ENCODE results near the gene FAM13A. TPM values are rescaled to one million over a fixed set of nuclear protein-coding genes. Genes with fewer than 3 reads are reported as not detected.

The FAM13A gene
- total and polyA plus RNA-seq, 2 experiments from 2014 or later, result 19.3 to 44.2 TPM

GRCh38 chr4:88813013-88813412 lies 244.0 kb downstream of the FAM13A start:
- Histone ChIP-seq H2AFZ (no peak overlapping the region), H3K9me2 (replicated peaks; ENCODE audit: insufficient read depth) (no peaks in the 10 kb centered on the region), H3K4me3 (no peak overlapping the region), H3K79me2 (peaks cover 100% of the 10 kb centered on the region), H3K4me1 (ENCODE audit: insufficient read depth) (peaks cover 38% of the 10 kb centered on the region), H3K27ac (peak overlapping the region; percentile 27), H3K36me3 (replicated peaks; ENCODE audit: insufficient read depth, low read depth) (no peaks in the 10 kb centered on the region), H3K4me2 (no peak overlapping the region), H3K9me3 (ENCODE audit: low read depth) (no peaks in the 10 kb centered on the region), H4K20me1 (ENCODE audit: insufficient read depth, poor library complexity, severe bottlenecking) (peaks cover 34% of the 10 kb centered on the region), H3K27me3 (no peaks in the 10 kb centered on the region)
- TF ChIP-seq EZH2 (IDR thresholded peaks at IDR 0.05; ENCODE audit: borderline replicate concordance), result no peak
- no peak for TF ChIP-seq EZH2phosphoT487 (IDR thresholded peaks at IDR 0.05; ENCODE audit: low read depth, severe bottlenecking, unreplicated experiment)
- no peak for TF ChIP-seq CTCF (IDR thresholded peaks at IDR 0.05; ENCODE audit: poor library complexity)
- WGBS (ENCODE audit: low lambda C conversion rate, missing lambda C conversion rate), result 67% methylated on average over 4 of the region's 4 CpGs
- no peak for DNase-seq (ENCODE audit: low spot score)

DNA sequence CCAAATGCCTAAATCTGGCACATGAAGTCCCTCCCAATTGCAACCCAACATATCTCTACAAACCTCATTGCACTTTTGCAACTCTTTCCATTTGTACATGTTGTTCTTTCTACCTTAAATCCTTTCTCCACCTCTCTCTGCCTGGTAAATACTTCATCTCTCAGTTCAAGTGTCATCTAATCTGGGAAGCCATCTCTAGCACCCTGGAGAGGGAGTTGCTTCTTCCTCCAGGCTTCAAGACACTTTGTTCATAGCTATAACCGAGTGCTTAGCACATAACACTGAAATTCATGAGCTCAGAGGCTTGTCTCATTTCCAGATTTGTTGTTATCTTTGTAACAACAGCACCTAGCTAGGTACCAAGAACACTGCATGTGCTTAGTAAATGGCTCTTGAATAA lies 244.6 kb downstream of the FAM13A start:
- peaks cover 34% of the 10 kb centered on the region for H4K20me1 ChIP-seq (ENCODE audit: insufficient read depth, poor library complexity, severe bottlenecking)
- H3K4me1 ChIP-seq (ENCODE audit: insufficient read depth), result peaks cover 38% of the 10 kb centered on the region
- no peaks in the 10 kb centered on the region for H3K27me3 ChIP-seq
- H2AFZ ChIP-seq, result no peak overlapping the region
- H3K27ac ChIP-seq, result peak overlapping the region; percentile 27
- no peak overlapping the region for H3K4me3 ChIP-seq
- TF ChIP-seq EZH2 (IDR thresholded peaks at IDR 0.05; ENCODE audit: borderline replicate concordance), result no peak
- TF ChIP-seq EZH2phosphoT487 (IDR thresholded peaks at IDR 0.05; ENCODE audit: low read depth, severe bottlenecking, unreplicated experiment), result no peak
- TF ChIP-seq CTCF (IDR thresholded peaks at IDR 0.05; ENCODE audit: poor library complexity), result no peak
- peaks cover 100% of the 10 kb centered on the region for H3K79me2 ChIP-seq
- no peaks in the 10 kb centered on the region for H3K9me3 ChIP-seq (ENCODE audit: low read depth)
- no peaks in the 10 kb centered on the region for H3K9me2 ChIP-seq (replicated peaks; ENCODE audit: insufficient read depth)
- H3K36me3 ChIP-seq (replicated peaks; ENCODE audit: insufficient read depth, low read depth), result no peaks in the 10 kb centered on the region
- no peak overlapping the region for H3K4me2 ChIP-seq
- peak; percentile 32 for DNase-seq (ENCODE audit: low spot score)
- WGBS (ENCODE audit: low lambda C conversion rate, missing lambda C conversion rate), result 81% methylated on average over 1 of the region's 1 CpG

GRCh38 chr4:88811904-88812303 lies 245.1 kb downstream of the FAM13A start:
- Histone ChIP-seq H2AFZ (no peak overlapping the region), H3K9me2 (replicated peaks; ENCODE audit: insufficient read depth) (no peaks in the 10 kb centered on the region), H3K4me3 (no peak overlapping the region), H3K79me2 (peaks cover 95% of the 10 kb centered on the region), H3K9me3 (ENCODE audit: low read depth) (no peaks in the 10 kb centered on the region), H4K20me1 (ENCODE audit: insufficient read depth, poor library complexity, severe bottlenecking) (peaks cover 34% of the 10 kb centered on the region), H3K36me3 (replicated peaks; ENCODE audit: insufficient read depth, low read depth) (no peaks in the 10 kb centered on the region), H3K4me2 (no peak overlapping the region), H3K27me3 (no peaks in the 10 kb centered on the region), H3K27ac (peak overlapping the region; percentile 19), H3K4me1 (ENCODE audit: insufficient read depth) (peaks cover 38% of the 10 kb centered on the region)
- WGBS (ENCODE audit: low lambda C conversion rate, missing lambda C conversion rate), result 100% methylated on average over 1 of the region's 1 CpG
- TF ChIP-seq EZH2 (IDR thresholded peaks at IDR 0.05; ENCODE audit: borderline replicate concordance), result no peak
- no peak for TF ChIP-seq EZH2phosphoT487 (IDR thresholded peaks at IDR 0.05; ENCODE audit: low read depth, severe bottlenecking, unreplicated experiment)
- TF ChIP-seq CTCF (IDR thresholded peaks at IDR 0.05; ENCODE audit: poor library complexity), result no peak
- DNase-seq (ENCODE audit: low spot score), result no peak

GRCh38 chr4:88810325-88810724 lies 246.7 kb downstream of the FAM13A start:
- Histone ChIP-seq H3K4me1 (ENCODE audit: insufficient read depth) (peaks cover 31% of the 10 kb centered on the region), H2AFZ (no peak overlapping the region), H3K27me3 (no peaks in the 10 kb centered on the region), H3K4me3 (no peak overlapping the region), H3K9me2 (replicated peaks; ENCODE audit: insufficient read depth) (no peaks in the 10 kb centered on the region), H3K36me3 (replicated peaks; ENCODE audit: insufficient read depth, low read depth) (no peaks in the 10 kb centered on the region), H3K9me3 (ENCODE audit: low read depth) (no peaks in the 10 kb centered on the region), H3K27ac (peak overlapping the region; percentile 22), H3K4me2 (peak overlapping the region; percentile 46), H3K79me2 (peaks cover 92% of the 10 kb centered on the region), H4K20me1 (ENCODE audit: insufficient read depth, poor library complexity, severe bottlenecking) (peaks cover 21% of the 10 kb centered on the region)
- DNase-seq (ENCODE audit: low spot score), result no peak
- WGBS (ENCODE audit: low lambda C conversion rate, missing lambda C conversion rate), result 67% methylated on average over 1 of the region's 1 CpG
- TF ChIP-seq EZH2phosphoT487 (IDR thresholded peaks at IDR 0.05; ENCODE audit: low read depth, severe bottlenecking, unreplicated experiment) (no peak), CTCF (IDR thresholded peaks at IDR 0.05; ENCODE audit: poor library complexity) (no peak), EZH2 (IDR thresholded peaks at IDR 0.05; ENCODE audit: borderline replicate concordance) (no peak)

Data from hepatocyte (in vitro differentiated cells).